Measurements from ENCODE around the gene NACA2. TPM values are rescaled to one million over a fixed set of nuclear protein-coding genes. Genes with fewer than 3 reads are reported as not detected.

NACA2 gene
- total and polyA plus RNA-seq, 2 of the 4 experiments (the other 2 are of a cell fraction): not detected

DNA sequence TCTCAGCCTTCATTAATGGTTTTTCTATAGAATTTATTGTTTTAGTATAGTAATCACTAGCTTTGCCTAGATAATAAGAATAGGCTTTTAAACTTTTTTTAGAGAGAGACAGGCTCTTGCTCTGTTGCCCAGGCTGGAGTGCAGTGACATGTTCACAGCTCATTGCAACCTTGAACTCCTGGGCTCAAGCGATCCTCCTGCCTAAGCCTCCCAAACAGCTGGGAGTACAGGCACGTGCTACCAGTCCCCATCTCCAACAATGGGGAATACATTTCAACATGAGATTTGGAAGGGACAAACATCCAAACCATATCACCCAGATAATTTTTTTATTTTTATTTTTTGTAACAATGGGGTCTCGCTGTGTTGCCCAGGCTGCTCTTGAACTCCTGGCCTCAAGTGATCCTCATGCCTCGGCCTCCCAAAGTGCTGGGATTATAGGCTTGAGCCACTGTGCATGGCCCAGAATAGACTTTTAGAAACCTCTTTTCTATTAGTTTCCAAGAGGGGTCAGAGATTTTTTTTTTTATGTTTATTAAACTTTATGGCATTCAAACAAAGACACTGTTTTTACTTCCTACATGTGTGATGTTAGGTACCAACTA lies 7.3 kb downstream of the NACA2 start:
- Histone ChIP-seq H3K4ac (ENCODE audit: low read depth, low read length) (no peak overlapping the region), H3K9ac (ENCODE audit: low read depth, low read length) (no peak overlapping the region), H3K79me1 (ENCODE audit: low read depth in 1 of 2, low read length in 2 of 2) (no peaks in the 10 kb centered on the region), H3K14ac (replicated peaks; ENCODE audit: low read depth, low read length) (no peak overlapping the region), H3K27ac (ENCODE audit: insufficient read depth, low read length) (no peak overlapping the region), H2AK5ac (ENCODE audit: low read depth, low read length) (no peak overlapping the region), H2BK15ac (ENCODE audit: low read depth, low read length) (no peak overlapping the region), H3K9me1 (ENCODE audit: insufficient read depth, low read length) (peaks cover 3% of the 10 kb centered on the region; the same call in 1 of the 2 replicates), H3K4me2 (ENCODE audit: low read depth, low read length) (no peak overlapping the region), H3K36me3 (ENCODE audit: control insufficient read depth, insufficient read depth, low read length) (no peaks in the 10 kb centered on the region), H3K27me3 (ENCODE audit: control insufficient read depth, insufficient read depth, low read length) (peaks cover 4% of the 10 kb centered on the region), H4K8ac (ENCODE audit: low read depth in 2 of 2, low read length in 2 of 2) (no peak overlapping the region), H4K91ac (ENCODE audit: insufficient read depth, low read depth, low read length) (no peak overlapping the region), H2BK20ac (ENCODE audit: low read depth, low read length) (no peak overlapping the region), H3K18ac (ENCODE audit: low read depth, low read length) (no peak overlapping the region), H2BK120ac (ENCODE audit: low read depth, low read length) (no peak overlapping the region), H3K9me3 (ENCODE audit: control insufficient read depth, insufficient read depth, low read length) (no peaks in the 10 kb centered on the region), H4K20me1 (ENCODE audit: insufficient read depth, low read length) (no peaks in the 10 kb centered on the region), H2AFZ (replicated peaks; ENCODE audit: low read length, poor library complexity) (no peak overlapping the region), H4K5ac (ENCODE audit: low read depth, low read length) (no peak overlapping the region), H2AK9ac (replicated peaks; ENCODE audit: low read depth, low read length, poor library complexity) (no peak overlapping the region), H3K56ac (ENCODE audit: extremely low read depth, insufficient read depth, low read length) (no peak overlapping the region), H3K4me1 (ENCODE audit: control insufficient read depth, insufficient read depth, low read length) (peaks cover 7% of the 10 kb centered on the region; the same call in 1 of the 2 replicates), H3K23ac (ENCODE audit: low read depth, low read length) (no peak overlapping the region), H3K4me3 (ENCODE audit: insufficient read depth, low read depth, low read length) (no peak overlapping the region), H2BK5ac (ENCODE audit: low read depth, low read length, poor library complexity, severe bottlenecking) (no peak overlapping the region)
- CTCF ChIA-PET: interaction anchor here (0.6 to 1.1 kb wide), 5 partner anchors 28 to 253 kb away, joined by 3 to 5 read pairs (median 3); no protein-coding TSS in a partner anchor
- WGBS, 2 experiments (ENCODE audit: extremely low coverage in 2 of 2, insufficient read length in 1 of 2): no CpG with 5 or more reads among the region's 4 CpGs
- DNase-seq (no peak), ATAC-seq (ENCODE audit: low read depth) (no peak)
- in situ Hi-C loops (cut with MboI; ENCODE audit: low sequenced_read_pairs): no loop called here
- POLR2A ChIA-PET (ENCODE audit: unreplicated experiment): no interaction called here
- no TSS peak for BruUV-seq (replicated peaks)
- TF ChIP-seq CEBPB (IDR thresholded peaks at IDR 0.05; ENCODE audit: low read depth, low read length): no peak
- TF ChIP-seq, protein P1, sequence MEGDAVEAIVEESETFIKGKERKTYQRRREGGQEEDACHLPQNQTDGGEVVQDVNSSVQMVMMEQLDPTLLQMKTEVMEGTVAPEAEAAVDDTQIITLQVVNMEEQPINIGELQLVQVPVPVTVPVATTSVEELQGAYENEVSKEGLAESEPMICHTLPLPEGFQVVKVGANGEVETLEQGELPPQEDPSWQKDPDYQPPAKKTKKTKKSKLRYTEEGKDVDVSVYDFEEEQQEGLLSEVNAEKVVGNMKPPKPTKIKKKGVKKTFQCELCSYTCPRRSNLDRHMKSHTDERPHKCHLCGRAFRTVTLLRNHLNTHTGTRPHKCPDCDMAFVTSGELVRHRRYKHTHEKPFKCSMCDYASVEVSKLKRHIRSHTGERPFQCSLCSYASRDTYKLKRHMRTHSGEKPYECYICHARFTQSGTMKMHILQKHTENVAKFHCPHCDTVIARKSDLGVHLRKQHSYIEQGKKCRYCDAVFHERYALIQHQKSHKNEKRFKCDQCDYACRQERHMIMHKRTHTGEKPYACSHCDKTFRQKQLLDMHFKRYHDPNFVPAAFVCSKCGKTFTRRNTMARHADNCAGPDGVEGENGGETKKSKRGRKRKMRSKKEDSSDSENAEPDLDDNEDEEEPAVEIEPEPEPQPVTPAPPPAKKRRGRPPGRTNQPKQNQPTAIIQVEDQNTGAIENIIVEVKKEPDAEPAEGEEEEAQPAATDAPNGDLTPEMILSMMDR (conservative IDR thresholded peaks at IDR 0.05; ENCODE audit: low read depth, low read length): no peak
- TF ChIP-seq, protein P2, sequence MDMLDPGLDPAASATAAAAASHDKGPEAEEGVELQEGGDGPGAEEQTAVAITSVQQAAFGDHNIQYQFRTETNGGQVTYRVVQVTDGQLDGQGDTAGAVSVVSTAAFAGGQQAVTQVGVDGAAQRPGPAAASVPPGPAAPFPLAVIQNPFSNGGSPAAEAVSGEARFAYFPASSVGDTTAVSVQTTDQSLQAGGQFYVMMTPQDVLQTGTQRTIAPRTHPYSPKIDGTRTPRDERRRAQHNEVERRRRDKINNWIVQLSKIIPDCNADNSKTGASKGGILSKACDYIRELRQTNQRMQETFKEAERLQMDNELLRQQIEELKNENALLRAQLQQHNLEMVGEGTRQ (IDR thresholded peaks at IDR 0.05; ENCODE audit: low read depth, low read length): no peak
- no peak for TF ChIP-seq MXI1 (IDR thresholded peaks at IDR 0.05; ENCODE audit: borderline replicate concordance, low read depth, low read length)
- no peak for TF ChIP-seq NFE2L2 (IDR thresholded peaks at IDR 0.05; ENCODE audit: low read depth, low read length)
- TF ChIP-seq RAD21 (IDR thresholded peaks at IDR 0.05; ENCODE audit: low read length): no peak
- TF ChIP-seq SMC3 (IDR thresholded peaks at IDR 0.05; ENCODE audit: low read depth, low read length): no peak
- no peak for TF ChIP-seq POLR2A (IDR thresholded peaks at IDR 0.05; ENCODE audit: low read depth, low read length)
- intact Hi-C loops (cut with micrococcal nuclease): no loop called here
- dilution Hi-C loops (cut with HindIII; ENCODE audit: low sequenced_read_pairs, unreplicated experiment): no loop called here

All from IMR-90 (cell line).